GM12878 (cell line): ENCODE measurements around the gene SNX11.

ENCODE experiments used
- CREB1 ChIP-seq: IDR thresholded peaks from 2 replicates; pipeline ENCODE4 v1.6.1; 2012; ENCODE audit warnings: low read depth, mild to moderate bottlenecking, inconsistent platforms
- POLR2A ChIP-seq: IDR thresholded peaks from 2 replicates; pipeline ENCODE4 v1.6.1; 2011; ENCODE audit warnings: low read depth, mild to moderate bottlenecking, low read length
- RAD21 ChIP-seq: IDR thresholded peaks from 2 replicates; pipeline ENCODE4 v1.6.1; 2011; ENCODE audit warnings: mild to moderate bottlenecking, low read depth, low read length, moderate library complexity; ENCODE audit not compliant: insufficient read depth
- RFX5 ChIP-seq: IDR thresholded peaks from 2 replicates; pipeline ENCODE4 v1.6.1; 2011; ENCODE audit warnings: low read depth, low read length, improper control_type of control experiment
- SIX5 ChIP-seq: IDR thresholded peaks from 2 replicates; pipeline ENCODE4 v1.6.1; 2011; ENCODE audit warnings: mild to moderate bottlenecking, low read depth, low read length, moderate library complexity; ENCODE audit not compliant: severe bottlenecking
- TCF7 ChIP-seq: IDR thresholded peaks from 2 replicates; pipeline ENCODE4 v1.6.1; 2014; ENCODE audit warnings: antibody characterized with exemption, borderline replicate concordance
- ZNF384 ChIP-seq: IDR thresholded peaks from 2 replicates; pipeline ENCODE4 v1.6.1; 2012; ENCODE audit warnings: low read depth, mild to moderate bottlenecking, low read length, improper control_type of control experiment, borderline replicate concordance
- ZZZ3 ChIP-seq: IDR thresholded peaks from 2 replicates; pipeline ENCODE4 v1.6.1; 2011; ENCODE audit warnings: low read depth; ENCODE audit not compliant: control insufficient read depth, insufficient read length
- TF ChIP-seq, protein P1 (sequence below): IDR thresholded peaks from 2 replicates; pipeline ENCODE4 v1.6.1; 2011; ENCODE audit warnings: low read depth, low read length, improper control_type of control experiment, borderline replicate concordance
- TF ChIP-seq, protein P2 (sequence below), 3 experiments: IDR thresholded peaks in 2 of 3; conservative IDR thresholded peaks in 1 of 3; 2 replicates each; pipeline ENCODE4 v1.5.1; 2011; ENCODE audit warnings: low read depth in 3 of 3, low read length in 3 of 3, mild to moderate bottlenecking in 3 of 3, control low read depth in 2 of 3, moderate library complexity in 2 of 3, inconsistent platforms in 1 of 3, mixed read lengths in 1 of 3; ENCODE audit not compliant: control insufficient read depth in 2 of 3, insufficient read depth in 1 of 3; ENCODE audit errors: extremely low read depth in 1 of 3

DNA sequence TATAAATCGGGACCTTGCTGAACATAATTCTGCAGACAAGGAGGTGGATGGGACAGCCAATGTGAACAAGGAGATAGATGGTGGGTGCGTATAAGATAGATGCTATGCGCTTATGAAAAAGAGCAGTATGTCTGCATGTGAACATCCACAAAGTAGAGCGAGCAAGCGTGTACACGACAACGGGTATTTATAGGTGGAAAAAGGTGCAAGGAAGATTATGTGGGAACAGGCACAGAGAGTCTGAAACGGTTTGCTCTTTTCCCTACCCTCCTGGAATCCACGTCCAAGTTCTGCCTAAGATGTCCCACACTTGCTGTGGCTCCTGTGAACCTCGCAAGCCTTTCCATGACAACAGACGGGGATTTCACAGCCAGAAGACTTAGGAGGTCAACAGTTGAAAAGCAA is 43.0 kb downstream of the SNX11 start:
- no peak for TF ChIP-seq CREB1
- no peak for TF ChIP-seq TCF7
- TF ChIP-seq, protein P1, sequence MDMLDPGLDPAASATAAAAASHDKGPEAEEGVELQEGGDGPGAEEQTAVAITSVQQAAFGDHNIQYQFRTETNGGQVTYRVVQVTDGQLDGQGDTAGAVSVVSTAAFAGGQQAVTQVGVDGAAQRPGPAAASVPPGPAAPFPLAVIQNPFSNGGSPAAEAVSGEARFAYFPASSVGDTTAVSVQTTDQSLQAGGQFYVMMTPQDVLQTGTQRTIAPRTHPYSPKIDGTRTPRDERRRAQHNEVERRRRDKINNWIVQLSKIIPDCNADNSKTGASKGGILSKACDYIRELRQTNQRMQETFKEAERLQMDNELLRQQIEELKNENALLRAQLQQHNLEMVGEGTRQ: no peak
- TF ChIP-seq POLR2A: no peak
- TF ChIP-seq ZZZ3: no peak
- TF ChIP-seq, protein P2, sequence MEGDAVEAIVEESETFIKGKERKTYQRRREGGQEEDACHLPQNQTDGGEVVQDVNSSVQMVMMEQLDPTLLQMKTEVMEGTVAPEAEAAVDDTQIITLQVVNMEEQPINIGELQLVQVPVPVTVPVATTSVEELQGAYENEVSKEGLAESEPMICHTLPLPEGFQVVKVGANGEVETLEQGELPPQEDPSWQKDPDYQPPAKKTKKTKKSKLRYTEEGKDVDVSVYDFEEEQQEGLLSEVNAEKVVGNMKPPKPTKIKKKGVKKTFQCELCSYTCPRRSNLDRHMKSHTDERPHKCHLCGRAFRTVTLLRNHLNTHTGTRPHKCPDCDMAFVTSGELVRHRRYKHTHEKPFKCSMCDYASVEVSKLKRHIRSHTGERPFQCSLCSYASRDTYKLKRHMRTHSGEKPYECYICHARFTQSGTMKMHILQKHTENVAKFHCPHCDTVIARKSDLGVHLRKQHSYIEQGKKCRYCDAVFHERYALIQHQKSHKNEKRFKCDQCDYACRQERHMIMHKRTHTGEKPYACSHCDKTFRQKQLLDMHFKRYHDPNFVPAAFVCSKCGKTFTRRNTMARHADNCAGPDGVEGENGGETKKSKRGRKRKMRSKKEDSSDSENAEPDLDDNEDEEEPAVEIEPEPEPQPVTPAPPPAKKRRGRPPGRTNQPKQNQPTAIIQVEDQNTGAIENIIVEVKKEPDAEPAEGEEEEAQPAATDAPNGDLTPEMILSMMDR (IDR thresholded peaks at IDR 0.05 in 2 of 3, conservative IDR thresholded peaks at IDR 0.05 in 1 of 3; ENCODE audit: control insufficient read depth in 2 of 3, extremely low read depth in 1 of 3, insufficient read depth in 1 of 3, low read depth in 3 of 3, low read length in 3 of 3): no peak
- no peak for TF ChIP-seq RAD21
- TF ChIP-seq SIX5: no peak
- TF ChIP-seq RFX5: no peak
- no peak for TF ChIP-seq ZNF384
